Measurements from ENCODE around the gene CDH18.

CDH18 gene

GRCh38 chr5:19733612-19734495 is 254.1 kb downstream of the CDH18 start:
- peak; percentile 1 for DNase-seq (ENCODE audit: low read depth)

DNA sequence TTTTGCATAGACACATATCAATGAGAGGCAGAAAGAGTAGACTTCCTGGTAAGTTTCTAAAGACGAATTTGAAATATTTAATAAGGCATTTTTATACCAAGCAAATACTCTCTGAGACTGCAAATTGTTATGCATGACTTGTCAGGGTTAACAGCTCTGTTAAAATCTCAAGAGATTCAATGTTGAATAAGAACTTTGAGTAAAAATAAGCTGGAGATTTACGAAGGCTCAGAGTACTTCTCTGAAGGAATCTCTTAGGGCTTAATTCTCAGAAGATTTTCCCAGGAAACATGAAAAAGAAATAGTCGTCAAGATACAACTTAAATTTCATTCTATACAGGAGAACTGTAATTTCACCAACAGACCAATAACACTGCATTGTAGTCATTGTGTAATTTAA is 259.4 kb downstream of the CDH18 start:
- no peak for DNase-seq (ENCODE audit: low read depth)

DNA sequence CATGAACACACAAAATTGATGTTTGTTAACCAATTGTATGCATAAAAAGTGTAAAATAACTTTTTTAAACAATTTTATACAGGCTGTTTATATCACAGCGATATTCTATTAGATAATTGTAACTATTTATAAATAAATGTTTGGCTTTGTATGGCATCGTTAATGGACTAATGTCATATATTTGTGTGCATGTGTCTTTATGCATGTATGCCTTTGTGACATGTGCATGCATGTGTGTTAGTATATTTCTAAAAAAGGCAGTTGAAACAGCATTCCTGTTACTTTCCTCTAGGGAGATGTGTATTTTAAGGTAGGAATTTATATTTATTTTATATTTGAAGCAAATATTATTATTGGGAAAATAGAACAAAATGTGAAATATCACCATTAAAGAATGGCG is 268.9 kb downstream of the CDH18 start:
- DNase-seq (ENCODE audit: low read depth), result no peak

DNA sequence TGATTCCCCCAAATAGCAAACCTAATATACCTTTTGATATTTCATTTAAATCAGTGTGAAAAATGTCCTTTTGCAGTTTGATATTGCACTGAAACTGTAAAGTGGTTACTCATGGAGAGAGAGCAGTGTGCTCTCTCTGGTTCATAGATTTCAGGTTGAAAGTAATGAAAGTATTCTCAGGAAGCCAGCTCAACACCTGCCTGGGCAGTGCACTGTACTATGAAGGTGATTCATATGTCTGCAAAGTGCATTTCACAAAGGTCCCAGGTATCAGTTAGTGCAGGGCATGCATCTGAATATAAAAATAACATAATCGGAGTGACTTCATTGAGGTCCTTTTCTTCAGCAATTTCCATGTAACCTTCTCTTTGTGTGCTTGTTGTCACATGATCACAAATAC is 274.3 kb downstream of the CDH18 start:
- DNase-seq (ENCODE audit: low read depth), result no peak

GRCh38 chr5:19709403-19709802 is 278.6 kb downstream of the CDH18 start:
- no peak for DNase-seq (ENCODE audit: low read depth)

DNA sequence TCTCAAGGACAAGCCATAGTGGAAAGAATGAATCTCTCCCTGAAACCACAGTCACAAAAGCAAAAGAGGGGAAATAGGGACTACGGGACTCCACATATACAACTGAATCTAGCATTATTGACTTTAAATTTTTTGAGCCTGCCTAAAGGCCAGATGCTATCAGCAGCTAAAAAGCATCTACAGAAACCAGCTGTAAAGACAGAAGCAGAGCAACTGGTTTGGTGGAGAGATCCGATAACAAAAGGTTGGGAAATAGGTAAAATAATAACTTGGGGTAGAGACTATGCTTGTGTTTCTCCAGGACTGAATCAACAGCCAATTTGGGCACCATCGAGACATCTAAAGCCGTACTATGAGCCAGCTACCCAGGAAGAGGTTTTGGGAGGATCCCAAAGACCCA is 281.2 kb downstream of the CDH18 start:
- no peak for DNase-seq (ENCODE audit: low read depth)

DNA sequence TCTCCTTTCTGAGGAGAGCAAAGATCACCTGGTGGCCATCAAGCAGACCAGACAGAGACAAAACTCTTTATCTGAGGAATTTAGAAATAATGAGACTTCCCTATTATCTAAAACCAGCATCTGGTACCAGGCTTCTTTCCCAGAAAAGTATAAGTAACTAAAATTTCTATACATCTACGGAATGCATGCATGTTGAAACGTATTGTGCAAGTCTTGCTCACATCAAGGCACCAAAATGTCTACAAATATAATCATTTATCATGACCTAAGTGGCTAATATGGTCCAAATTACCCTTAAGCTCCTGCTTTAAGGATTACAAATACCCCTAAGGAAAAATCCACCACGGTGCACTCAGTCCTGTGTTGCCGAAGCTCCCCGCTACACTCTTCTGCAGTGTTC is 286.3 kb downstream of the CDH18 start:
- no peak for DNase-seq (ENCODE audit: low read depth)

DNA sequence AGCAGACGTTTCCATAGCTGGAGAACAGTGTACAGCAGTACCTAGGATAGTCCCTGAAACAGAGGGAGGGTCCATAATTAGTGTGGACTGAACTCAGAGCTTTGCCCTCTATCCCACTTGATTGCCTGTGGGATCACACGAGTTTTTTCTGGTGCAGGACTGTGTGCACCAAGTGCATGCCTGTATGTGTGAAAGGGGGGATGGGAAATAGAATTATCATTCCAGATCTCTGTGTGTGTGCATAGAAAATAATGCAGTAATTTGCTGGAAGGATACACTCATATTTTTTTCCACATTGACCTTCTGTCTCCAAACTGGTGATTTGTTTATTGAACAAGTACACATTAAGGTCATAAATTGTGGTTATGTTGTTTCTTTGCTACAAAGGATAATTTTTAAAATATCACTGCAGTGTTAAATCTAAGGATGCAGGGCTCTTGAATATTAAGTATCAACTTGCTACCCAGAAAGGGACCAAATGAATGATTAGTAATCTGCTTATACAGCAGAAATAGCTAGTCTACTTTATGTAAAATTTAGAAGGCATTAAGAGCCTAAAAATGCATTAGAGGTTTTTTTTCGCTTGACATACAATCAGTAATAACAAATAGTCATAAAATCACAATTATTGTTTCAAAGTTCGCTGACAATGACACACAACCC is 292.9 kb downstream of the CDH18 start:
- no peak for DNase-seq (ENCODE audit: low read depth)

- no peak for DNase-seq (ENCODE audit: low read depth)
Measured at GRCh38 chr5:19690978-19691377, 297.0 kb downstream of the CDH18 start.

GRCh38 chr5:19685473-19685872 is 302.5 kb downstream of the CDH18 start:
- no peak for DNase-seq (ENCODE audit: low read depth)

DNA sequence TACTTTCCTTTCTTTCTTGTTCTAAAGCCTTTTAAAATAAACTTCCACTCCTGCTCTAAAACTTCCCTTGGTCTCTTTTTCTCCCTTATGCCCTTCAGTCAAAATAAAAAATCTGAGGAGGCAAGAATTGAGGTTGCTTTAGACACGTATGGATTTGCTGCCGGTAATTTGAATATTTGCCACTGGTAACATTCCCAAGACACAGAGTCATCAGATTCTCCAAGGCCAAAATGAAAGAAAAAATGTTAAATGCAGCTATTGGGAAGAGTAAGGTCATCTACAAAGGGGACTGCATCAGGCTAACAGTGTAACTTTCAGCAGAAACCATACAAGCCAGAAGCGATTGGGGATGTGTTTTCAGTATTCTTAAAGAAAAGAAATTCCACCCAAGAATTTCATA is 311.1 kb downstream of the CDH18 start:
- DNase-seq (ENCODE audit: low read depth), result peak; percentile 1

- no peak for DNase-seq (ENCODE audit: low read depth)
Measured at GRCh38 chr5:19660679-19661078, 327.3 kb downstream of the CDH18 start.

DNA sequence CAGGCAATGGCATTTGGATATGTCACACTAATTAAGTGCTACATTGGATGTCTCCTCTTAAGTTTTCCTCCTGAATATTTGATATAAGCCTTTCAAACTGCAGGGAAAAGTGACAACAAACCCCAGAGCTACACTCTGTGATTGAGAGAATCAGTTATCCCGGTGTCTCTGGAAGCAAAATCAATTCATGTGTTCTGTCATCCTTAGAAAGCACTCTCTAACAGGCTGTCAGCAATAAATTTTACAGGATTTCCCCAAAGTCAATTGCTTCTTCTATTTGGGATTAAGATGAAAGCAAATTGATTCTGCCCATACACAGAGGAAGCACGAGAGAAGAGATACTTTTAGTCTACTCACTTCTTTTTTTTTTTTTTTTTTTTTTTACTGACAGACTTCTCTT is 332.4 kb downstream of the CDH18 start:
- no peak for DNase-seq (ENCODE audit: low read depth)

GRCh38 chr5:19638461-19638860 is 349.5 kb downstream of the CDH18 start:
- no peak for DNase-seq (ENCODE audit: low read depth)

DNA sequence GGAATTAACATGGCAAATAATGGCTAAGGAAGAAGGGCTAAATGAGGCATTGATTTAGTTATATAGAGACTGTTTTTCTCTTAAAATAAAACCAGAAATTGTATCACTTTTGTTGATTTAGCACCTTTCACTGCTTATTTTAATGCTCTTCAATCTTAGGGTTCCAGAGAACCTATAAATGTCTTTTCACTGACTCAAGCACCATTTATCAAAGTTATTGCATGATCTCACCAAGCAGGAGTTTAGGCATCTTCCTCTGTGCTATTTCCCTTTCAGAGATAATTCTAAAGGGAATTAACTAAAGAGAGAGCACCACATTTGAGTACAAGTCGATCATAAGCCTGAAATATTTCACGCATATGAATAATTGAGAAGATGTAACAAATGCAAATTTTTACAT is 357.1 kb downstream of the CDH18 start:
- peak; percentile 34 for DNase-seq (ENCODE audit: low read depth)

DNA sequence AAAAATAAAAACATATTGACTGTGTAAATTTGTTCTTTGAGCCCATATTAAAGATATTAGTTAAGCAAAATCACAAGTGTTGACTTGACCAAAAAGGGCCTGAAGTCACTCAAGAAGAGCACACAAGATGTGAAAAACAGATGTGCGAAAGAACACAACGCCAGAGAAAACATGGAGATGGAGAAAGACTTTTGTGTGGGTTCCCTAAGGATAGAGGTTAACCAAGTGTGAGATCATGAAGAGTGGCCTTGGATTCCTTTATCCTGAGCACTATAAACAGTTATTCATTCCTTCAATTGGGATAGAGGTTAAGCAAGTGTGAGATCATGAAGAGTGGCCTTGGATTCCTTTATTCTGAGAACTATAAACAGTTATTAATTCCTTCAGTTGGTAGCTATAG is 361.8 kb downstream of the CDH18 start:
- DNase-seq (ENCODE audit: low read depth), result peak; percentile 62

GRCh38 chr5:19625562-19625961 is 362.4 kb downstream of the CDH18 start:
- no peak for DNase-seq (ENCODE audit: low read depth)

DNA sequence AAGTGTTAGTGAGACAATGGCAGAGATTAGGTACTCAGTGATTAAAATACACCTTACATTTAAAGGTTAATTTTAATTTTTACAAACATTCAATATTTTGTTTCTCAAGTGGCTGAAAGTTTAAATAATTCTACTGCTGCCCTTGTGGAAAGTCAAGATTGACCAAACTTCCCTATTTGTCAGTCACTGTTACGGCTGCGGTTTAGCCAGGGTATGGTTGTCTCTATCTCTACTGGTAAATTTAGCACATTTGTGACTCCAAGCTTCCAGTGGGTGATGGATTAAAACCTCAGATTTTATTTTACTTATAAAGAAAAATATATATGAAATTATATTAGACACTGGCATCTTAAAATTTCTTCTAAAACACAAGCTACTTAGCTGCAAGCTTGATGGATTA is 368.4 kb downstream of the CDH18 start:
- no peak for DNase-seq (ENCODE audit: low read depth)

GRCh38 chr5:19616701-19617215 is 371.2 kb downstream of the CDH18 start:
- peak; percentile 31 for DNase-seq (ENCODE audit: low read depth)

DNA sequence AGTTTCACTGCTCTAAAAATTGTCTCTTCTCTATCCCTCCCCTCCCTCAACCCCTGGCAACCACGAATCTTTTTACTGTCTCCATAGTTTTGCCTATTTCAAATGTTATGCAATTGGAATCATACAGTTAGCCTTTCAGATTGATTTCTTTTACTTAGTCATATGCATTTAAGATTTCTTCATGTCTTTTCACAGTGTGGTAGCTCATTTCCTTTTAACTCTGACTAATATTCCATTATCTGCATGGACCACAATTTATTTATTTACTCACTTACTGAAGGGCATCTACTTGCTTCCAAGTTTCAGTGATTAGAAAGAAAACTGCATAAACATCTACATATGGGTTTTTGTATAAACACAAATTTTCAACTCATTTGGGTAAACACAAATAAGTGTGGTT is 372.3 kb downstream of the CDH18 start:
- peak; percentile 54 for DNase-seq (ENCODE audit: low read depth)

- no peak for DNase-seq (ENCODE audit: low read depth)
Measured at GRCh38 chr5:19615071-19615470, 372.9 kb downstream of the CDH18 start.

GRCh38 chr5:19608444-19609002 is 379.5 kb downstream of the CDH18 start:
- peak; percentile 16 for DNase-seq (ENCODE audit: low read depth)

DNA sequence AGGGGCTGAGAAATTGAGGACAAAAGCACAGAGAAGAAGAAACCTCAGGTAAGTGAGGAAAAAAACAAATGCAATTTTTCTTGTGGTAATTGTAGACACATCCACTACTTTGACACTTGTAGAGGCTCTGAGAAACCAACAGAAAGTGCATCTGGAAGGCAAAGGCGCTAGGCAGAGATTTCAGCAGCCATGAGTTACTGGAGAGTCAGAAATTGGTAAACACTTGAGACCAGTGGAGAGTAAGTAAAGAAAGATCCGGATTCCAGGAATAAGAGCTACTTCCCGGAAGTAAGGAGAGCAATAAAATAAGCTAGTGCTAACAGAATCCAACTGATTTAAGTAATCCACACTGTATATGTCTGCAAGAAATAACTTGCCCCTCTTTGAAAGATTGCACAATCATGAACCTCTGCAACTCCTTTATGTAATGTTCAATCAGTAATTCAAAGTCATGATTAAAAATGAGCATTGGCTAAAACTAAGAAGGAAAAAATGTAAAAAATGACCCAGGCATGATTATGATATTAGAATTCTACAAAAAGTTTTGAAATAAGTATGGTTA is 382.1 kb downstream of the CDH18 start:
- peak; percentile 5 for DNase-seq (ENCODE audit: low read depth)
